ENCODE results near the gene ANKRD24. TPM values are rescaled to one million over a fixed set of nuclear protein-coding genes. Genes with fewer than 3 reads are reported as not detected.

Gene ANKRD24
- total and polyA plus RNA-seq, 2 experiments from 2014 or later, result 3.7 to 18.0 TPM

DNA sequence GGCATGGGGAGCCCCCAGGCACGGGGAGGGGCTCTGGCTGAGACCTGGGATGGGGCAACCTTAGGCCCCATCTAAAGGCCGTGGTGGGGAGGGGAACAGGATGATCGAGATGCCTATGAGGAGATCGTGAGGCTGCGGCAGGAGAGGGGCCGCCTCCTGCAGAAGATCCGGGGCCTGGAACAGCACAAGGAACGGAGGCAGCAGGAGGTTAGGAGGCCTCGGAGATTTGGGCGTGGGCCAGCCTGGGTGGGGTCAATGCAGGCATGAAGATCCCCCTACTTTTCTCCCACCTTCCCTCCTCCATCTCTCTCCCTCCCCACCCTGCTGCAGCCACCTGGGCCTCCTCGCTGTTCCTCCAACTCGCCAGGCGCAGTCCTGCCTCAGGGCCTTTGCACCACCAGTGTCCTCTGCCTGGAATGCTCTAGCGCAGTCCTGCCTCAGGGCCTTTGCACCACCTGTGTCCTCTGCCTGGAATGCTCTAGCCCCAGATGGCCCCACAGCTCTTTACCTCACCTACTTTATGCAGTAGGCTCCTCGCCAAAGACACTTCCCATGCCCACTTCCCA, 27.8 kb downstream of the ANKRD24 start:
- Histone ChIP-seq H3K4me2 (no peak overlapping the region), H3K27me3 (ENCODE audit: insufficient read depth) (no peaks in the 10 kb centered on the region), H3K4me3 (no peak overlapping the region), H3K27ac (ENCODE audit: low read depth) (no peak overlapping the region), H4K20me1 (replicated peaks; ENCODE audit: insufficient read depth) (no peaks in the 10 kb centered on the region; the same call in 1 of the 2 replicates), H3K79me2 (replicated peaks; ENCODE audit: insufficient read depth) (no peaks in the 10 kb centered on the region), H3K4me1 (ENCODE audit: insufficient read depth) (no peaks in the 10 kb centered on the region), H2AFZ (no peak overlapping the region), H3F3A (replicated peaks; ENCODE audit: low read depth) (peaks cover 4% of the 10 kb centered on the region; the same call in 1 of the 2 replicates), H3K9me2 (ENCODE audit: insufficient read depth) (no peaks in the 10 kb centered on the region), H3K36me3 (ENCODE audit: insufficient read depth) (no peaks in the 10 kb centered on the region)
- Mint-ChIP-seq H3K36me3 (ENCODE audit: low read depth) (peaks cover 3% of the 10 kb centered on the region; the same call in 2 of the 3 replicates), H3K9me3 (no peaks in the 10 kb centered on the region), H3K27ac (no peak overlapping the region), H3K4me3 (no peak overlapping the region), H3K27me3 (ENCODE audit: insufficient read depth, low read depth, poor library complexity) (peaks cover 9% of the 10 kb centered on the region), H3K4me1 (peaks cover 4% of the 10 kb centered on the region; the same call in 2 of the 3 replicates)
- no peak for TF ChIP-seq EZH2phosphoT487 (IDR thresholded peaks at IDR 0.05; ENCODE audit: unreplicated experiment)
- no peak for TF ChIP-seq EZH2 (IDR thresholded peaks at IDR 0.05; ENCODE audit: low read depth, unreplicated experiment)
- TF ChIP-seq, protein P1, sequence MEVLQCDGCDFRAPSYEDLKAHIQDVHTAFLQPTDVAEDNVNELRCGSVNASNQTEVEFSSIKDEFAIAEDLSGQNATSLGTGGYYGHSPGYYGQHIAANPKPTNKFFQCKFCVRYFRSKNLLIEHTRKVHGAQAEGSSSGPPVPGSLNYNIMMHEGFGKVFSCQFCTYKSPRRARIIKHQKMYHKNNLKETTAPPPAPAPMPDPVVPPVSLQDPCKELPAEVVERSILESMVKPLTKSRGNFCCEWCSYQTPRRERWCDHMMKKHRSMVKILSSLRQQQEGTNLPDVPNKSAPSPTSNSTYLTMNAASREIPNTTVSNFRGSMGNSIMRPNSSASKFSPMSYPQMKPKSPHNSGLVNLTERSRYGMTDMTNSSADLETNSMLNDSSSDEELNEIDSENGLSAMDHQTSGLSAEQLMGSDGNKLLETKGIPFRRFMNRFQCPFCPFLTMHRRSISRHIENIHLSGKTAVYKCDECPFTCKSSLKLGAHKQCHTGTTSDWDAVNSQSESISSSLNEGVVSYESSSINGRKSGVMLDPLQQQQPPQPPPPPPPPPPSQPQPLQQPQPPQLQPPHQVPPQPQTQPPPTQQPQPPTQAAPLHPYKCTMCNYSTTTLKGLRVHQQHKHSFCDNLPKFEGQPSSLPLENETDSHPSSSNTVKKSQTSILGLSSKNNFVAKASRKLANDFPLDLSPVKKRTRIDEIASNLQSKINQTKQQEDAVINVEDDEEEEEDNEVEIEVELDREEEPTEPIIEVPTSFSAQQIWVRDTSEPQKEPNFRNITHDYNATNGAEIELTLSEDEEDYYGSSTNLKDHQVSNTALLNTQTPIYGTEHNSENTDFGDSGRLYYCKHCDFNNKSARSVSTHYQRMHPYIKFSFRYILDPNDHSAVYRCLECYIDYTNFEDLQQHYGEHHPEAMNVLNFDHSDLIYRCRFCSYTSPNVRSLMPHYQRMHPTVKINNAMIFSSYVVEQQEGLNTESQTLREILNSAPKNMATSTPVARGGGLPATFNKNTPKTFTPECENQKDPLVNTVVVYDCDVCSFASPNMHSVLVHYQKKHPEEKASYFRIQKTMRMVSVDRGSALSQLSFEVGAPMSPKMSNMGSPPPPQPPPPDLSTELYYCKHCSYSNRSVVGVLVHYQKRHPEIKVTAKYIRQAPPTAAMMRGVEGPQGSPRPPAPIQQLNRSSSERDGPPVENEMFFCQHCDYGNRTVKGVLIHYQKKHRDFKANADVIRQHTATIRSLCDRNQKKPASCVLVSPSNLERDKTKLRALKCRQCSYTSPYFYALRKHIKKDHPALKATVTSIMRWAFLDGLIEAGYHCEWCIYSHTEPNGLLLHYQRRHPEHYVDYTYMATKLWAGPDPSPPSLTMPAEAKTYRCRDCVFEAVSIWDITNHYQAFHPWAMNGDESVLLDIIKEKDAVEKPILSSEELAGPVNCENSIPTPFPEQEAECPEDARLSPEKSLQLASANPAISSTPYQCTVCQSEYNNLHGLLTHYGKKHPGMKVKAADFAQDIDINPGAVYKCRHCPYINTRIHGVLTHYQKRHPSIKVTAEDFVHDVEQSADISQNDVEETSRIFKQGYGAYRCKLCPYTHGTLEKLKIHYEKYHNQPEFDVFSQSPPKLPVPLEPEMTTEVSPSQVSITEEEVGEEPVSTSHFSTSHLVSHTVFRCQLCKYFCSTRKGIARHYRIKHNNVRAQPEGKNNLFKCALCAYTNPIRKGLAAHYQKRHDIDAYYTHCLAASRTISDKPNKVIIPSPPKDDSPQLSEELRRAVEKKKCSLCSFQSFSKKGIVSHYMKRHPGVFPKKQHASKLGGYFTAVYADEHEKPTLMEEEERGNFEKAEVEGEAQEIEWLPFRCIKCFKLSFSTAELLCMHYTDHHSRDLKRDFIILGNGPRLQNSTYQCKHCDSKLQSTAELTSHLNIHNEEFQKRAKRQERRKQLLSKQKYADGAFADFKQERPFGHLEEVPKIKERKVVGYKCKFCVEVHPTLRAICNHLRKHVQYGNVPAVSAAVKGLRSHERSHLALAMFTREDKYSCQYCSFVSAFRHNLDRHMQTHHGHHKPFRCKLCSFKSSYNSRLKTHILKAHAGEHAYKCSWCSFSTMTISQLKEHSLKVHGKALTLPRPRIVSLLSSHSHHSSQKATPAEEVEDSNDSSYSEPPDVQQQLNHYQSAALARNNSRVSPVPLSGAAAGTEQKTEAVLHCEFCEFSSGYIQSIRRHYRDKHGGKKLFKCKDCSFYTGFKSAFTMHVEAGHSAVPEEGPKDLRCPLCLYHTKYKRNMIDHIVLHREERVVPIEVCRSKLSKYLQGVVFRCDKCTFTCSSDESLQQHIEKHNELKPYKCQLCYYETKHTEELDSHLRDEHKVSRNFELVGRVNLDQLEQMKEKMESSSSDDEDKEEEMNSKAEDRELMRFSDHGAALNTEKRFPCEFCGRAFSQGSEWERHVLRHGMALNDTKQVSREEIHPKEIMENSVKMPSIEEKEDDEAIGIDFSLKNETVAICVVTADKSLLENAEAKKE (CRISPR knock-in tag; IDR thresholded peaks at IDR 0.05), result no peak
- TF ChIP-seq, protein P2, sequence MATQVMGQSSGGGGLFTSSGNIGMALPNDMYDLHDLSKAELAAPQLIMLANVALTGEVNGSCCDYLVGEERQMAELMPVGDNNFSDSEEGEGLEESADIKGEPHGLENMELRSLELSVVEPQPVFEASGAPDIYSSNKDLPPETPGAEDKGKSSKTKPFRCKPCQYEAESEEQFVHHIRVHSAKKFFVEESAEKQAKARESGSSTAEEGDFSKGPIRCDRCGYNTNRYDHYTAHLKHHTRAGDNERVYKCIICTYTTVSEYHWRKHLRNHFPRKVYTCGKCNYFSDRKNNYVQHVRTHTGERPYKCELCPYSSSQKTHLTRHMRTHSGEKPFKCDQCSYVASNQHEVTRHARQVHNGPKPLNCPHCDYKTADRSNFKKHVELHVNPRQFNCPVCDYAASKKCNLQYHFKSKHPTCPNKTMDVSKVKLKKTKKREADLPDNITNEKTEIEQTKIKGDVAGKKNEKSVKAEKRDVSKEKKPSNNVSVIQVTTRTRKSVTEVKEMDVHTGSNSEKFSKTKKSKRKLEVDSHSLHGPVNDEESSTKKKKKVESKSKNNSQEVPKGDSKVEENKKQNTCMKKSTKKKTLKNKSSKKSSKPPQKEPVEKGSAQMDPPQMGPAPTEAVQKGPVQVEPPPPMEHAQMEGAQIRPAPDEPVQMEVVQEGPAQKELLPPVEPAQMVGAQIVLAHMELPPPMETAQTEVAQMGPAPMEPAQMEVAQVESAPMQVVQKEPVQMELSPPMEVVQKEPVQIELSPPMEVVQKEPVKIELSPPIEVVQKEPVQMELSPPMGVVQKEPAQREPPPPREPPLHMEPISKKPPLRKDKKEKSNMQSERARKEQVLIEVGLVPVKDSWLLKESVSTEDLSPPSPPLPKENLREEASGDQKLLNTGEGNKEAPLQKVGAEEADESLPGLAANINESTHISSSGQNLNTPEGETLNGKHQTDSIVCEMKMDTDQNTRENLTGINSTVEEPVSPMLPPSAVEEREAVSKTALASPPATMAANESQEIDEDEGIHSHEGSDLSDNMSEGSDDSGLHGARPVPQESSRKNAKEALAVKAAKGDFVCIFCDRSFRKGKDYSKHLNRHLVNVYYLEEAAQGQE (IDR thresholded peaks at IDR 0.05; ENCODE audit: unreplicated experiment), result no peak
- no peak for TF ChIP-seq ZNF114 (CRISPR knock-in tag; IDR thresholded peaks at IDR 0.05)
- TF ChIP-seq, protein P3, sequence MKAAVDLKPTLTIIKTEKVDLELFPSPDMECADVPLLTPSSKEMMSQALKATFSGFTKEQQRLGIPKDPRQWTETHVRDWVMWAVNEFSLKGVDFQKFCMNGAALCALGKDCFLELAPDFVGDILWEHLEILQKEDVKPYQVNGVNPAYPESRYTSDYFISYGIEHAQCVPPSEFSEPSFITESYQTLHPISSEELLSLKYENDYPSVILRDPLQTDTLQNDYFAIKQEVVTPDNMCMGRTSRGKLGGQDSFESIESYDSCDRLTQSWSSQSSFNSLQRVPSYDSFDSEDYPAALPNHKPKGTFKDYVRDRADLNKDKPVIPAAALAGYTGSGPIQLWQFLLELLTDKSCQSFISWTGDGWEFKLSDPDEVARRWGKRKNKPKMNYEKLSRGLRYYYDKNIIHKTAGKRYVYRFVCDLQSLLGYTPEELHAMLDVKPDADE (IDR thresholded peaks at IDR 0.05), result no peak
- no peak for TF ChIP-seq POLR2AphosphoS5 (IDR thresholded peaks at IDR 0.05; ENCODE audit: low read depth)
- no peak for TF ChIP-seq STAT1 (IDR thresholded peaks at IDR 0.05; ENCODE audit: unreplicated experiment)
- no peak for TF ChIP-seq ZNF331 (CRISPR knock-in tag; IDR thresholded peaks at IDR 0.05; ENCODE audit: low read depth)
- DNase-seq (ENCODE audit: low spot score), result no peak
- ATAC-seq, result no peak
